HEK293 (cell line): Measurements from ENCODE around the gene ACSBG1.

Experiments used
- CTCF ChIP-seq: fragments of 450-650 bp; formaldehyde crosslinking; IDR thresholded peaks from 2 replicates; pipeline ENCODE4 v1.5.1; 2016; ENCODE audit warnings: missing biosample characterization, missing genetic modification characterization
- INSM2 ChIP-seq: fragments of 450-650 bp; formaldehyde crosslinking; IDR thresholded peaks from 2 replicates; pipeline ENCODE4 v1.5.1; 2016; ENCODE audit warnings: missing biosample characterization, missing genetic modification characterization
- MYNN ChIP-seq: fragments of 450-650 bp; formaldehyde crosslinking; IDR thresholded peaks from 2 replicates; pipeline ENCODE4 v1.5.1; 2016; ENCODE audit warnings: missing biosample characterization, missing genetic modification characterization, borderline replicate concordance
- PRDM10 ChIP-seq: fragments of 450-650 bp; formaldehyde crosslinking; IDR thresholded peaks from 2 replicates; pipeline ENCODE4 v1.5.1; 2016; ENCODE audit warnings: missing biosample characterization, missing genetic modification characterization
- YY1 ChIP-seq: fragments of 450-650 bp; formaldehyde crosslinking; IDR thresholded peaks from 2 replicates; pipeline ENCODE4 v1.5.1; 2018; ENCODE audit warnings: missing biosample characterization, missing genetic modification characterization
- ZBTB21 ChIP-seq: fragments of 450-650 bp; formaldehyde crosslinking; IDR thresholded peaks from 2 replicates; pipeline ENCODE4 v1.5.1; 2017; ENCODE audit warnings: missing biosample characterization, missing genetic modification characterization
- ZEB2 ChIP-seq: fragments of 450-650 bp; formaldehyde crosslinking; IDR thresholded peaks from 2 replicates; pipeline ENCODE4 v1.5.1; 2016; ENCODE audit warnings: missing biosample characterization, missing genetic modification characterization
- ZNF501 ChIP-seq: fragments of 450-650 bp; formaldehyde crosslinking; IDR thresholded peaks from 2 replicates; pipeline ENCODE4 v1.5.1; 2016; ENCODE audit warnings: missing biosample characterization, missing genetic modification characterization
- ZNF654 ChIP-seq: fragments of 450-650 bp; formaldehyde crosslinking; IDR thresholded peaks from 2 replicates; pipeline ENCODE4 v1.5.1; 2016; ENCODE audit warnings: low read depth, missing biosample characterization, missing genetic modification characterization
- TF ChIP-seq, protein P1 (sequence below): fragments of 450-650 bp; formaldehyde crosslinking; IDR thresholded peaks from 2 replicates; pipeline ENCODE4 v1.5.0; 2017; ENCODE audit warnings: missing biosample characterization, missing genetic modification characterization, borderline replicate concordance

GRCh38 chr15:78207641-78208340, 26.6 kb downstream of the ACSBG1 start:
- TF ChIP-seq CTCF (tag by site-specific recombination): no peak
- no peak for TF ChIP-seq MYNN (tag by site-specific recombination)
- TF ChIP-seq INSM2 (tag by site-specific recombination): no peak
- no peak for TF ChIP-seq ZNF654 (tag by site-specific recombination)
- no peak for TF ChIP-seq ZBTB21 (tag by site-specific recombination)
- no peak for TF ChIP-seq YY1 (tag by site-specific recombination)
- TF ChIP-seq ZNF501 (tag by site-specific recombination): no peak
- TF ChIP-seq PRDM10 (tag by site-specific recombination): no peak
- no peak for TF ChIP-seq ZEB2 (tag by site-specific recombination)
- TF ChIP-seq, protein P1, sequence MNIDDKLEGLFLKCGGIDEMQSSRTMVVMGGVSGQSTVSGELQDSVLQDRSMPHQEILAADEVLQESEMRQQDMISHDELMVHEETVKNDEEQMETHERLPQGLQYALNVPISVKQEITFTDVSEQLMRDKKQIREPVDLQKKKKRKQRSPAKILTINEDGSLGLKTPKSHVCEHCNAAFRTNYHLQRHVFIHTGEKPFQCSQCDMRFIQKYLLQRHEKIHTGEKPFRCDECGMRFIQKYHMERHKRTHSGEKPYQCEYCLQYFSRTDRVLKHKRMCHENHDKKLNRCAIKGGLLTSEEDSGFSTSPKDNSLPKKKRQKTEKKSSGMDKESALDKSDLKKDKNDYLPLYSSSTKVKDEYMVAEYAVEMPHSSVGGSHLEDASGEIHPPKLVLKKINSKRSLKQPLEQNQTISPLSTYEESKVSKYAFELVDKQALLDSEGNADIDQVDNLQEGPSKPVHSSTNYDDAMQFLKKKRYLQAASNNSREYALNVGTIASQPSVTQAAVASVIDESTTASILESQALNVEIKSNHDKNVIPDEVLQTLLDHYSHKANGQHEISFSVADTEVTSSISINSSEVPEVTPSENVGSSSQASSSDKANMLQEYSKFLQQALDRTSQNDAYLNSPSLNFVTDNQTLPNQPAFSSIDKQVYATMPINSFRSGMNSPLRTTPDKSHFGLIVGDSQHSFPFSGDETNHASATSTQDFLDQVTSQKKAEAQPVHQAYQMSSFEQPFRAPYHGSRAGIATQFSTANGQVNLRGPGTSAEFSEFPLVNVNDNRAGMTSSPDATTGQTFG (tag by site-specific recombination): no peak
